HepG2 (cell line): Measurements from ENCODE around the gene NTSR2. TPM values are rescaled to one million over a fixed set of nuclear protein-coding genes. Genes with fewer than 3 reads are reported as not detected.

Experiments
- ATAC-seq: fragments of 200-7000 bp; cut with Tn5 transposase; 3 replicates; pipeline ENCODE4 v1.9.1; 2020; ENCODE audit warnings: mild to moderate bottlenecking, moderate library complexity
- BruUV-seq: library from RNA; stranded (reverse); fragments of 400-500 nt; replicated peaks from 2 replicates; lab custom pipeline; 2021; lab: Mats Ljungman, UMichigan
- CTCF ChIA-PET: fragments of 300-600 bp; formaldehyde crosslinking; extraction: SDS; loops from one replicate; lab custom pipeline; 2021; ENCODE audit warnings: low total read pairs, inconsistent platforms, low intra/inter-chr PET ratio; lab: Yijun Ruan, JAX
- POLR2A ChIA-PET: fragments of 350-600 bp; sonication (Branson Sonifier 250); formaldehyde crosslinking; loops from one replicate; lab custom pipeline; 2020; ENCODE audit warnings: antibody characterized with exemption, inconsistent platforms; lab: Yijun Ruan, JAX
- DNase-seq: peaks from one replicate; pipeline ENCODE4 v3.0.0-alpha.2; 2015; ENCODE audit warnings: low spot score
- FAIRE-seq: peaks from 3 replicates; lab custom pipeline; 2011; peaks lifted over from hg19 to GRCh38; lab: Jason Lieb, UNC
- H2AFZ ChIP-seq: one replicate; pipeline ENCODE4 v1.6.1; 2011; ENCODE audit warnings: low read length, inconsistent platforms
- H3K27ac ChIP-seq: fragments of 300-600 bp; 3 replicates; pipeline ENCODE4 v1.8.0; 2011; ENCODE audit warnings: mixed run types, mild to moderate bottlenecking, mixed read lengths, low read length, inconsistent platforms; ENCODE audit not compliant: insufficient read depth; ENCODE audit errors: extremely low read length
- H3K27me3 ChIP-seq, 2 experiments: fragments of 200-600 bp in 1 of 2; 2 replicates in 1 of 2; 3 replicates in 1 of 2; pipeline versions ENCODE4 v1.6.0 to v1.8.0; 2011; ENCODE audit warnings: low read length in 2 of 2, mild to moderate bottlenecking in 2 of 2, moderate library complexity in 2 of 2, inconsistent platforms in 1 of 2; ENCODE audit not compliant: insufficient read depth in 2 of 2, control insufficient read depth in 1 of 2
- H3K36me3 ChIP-seq, 2 experiments: fragments of 200-600 bp in 1 of 2; replicated peaks in 1 of 2; 2 replicates in 1 of 2; 3 replicates in 1 of 2; pipeline versions ENCODE4 v1.5.1 to v1.8.0; 2011; ENCODE audit warnings: low read length in 2 of 2, inconsistent platforms in 1 of 2; ENCODE audit not compliant: insufficient read depth in 2 of 2, control insufficient read depth in 1 of 2
- H3K4me1 ChIP-seq: 2 replicates; pipeline ENCODE4 v1.5.1; 2012; ENCODE audit warnings: low read length, inconsistent platforms; ENCODE audit not compliant: insufficient read depth
- H3K4me2 ChIP-seq: 2 replicates; pipeline ENCODE4 v1.6.0; 2011; ENCODE audit warnings: low read depth, low read length, inconsistent platforms
- H3K4me3 ChIP-seq, 3 experiments: fragments of 200-600 bp in 1 of 3; sonication (generic), shearing (Covaris generic) in 1 of 3; replicated peaks in 1 of 3; 2 replicates each; pipeline ENCODE4 v1.5.1; 2011 to 2016; ENCODE audit warnings: low read length in 3 of 3, inconsistent platforms in 2 of 3, low read depth in 2 of 3, mild to moderate bottlenecking in 2 of 3, control low read depth in 1 of 3, mixed read lengths in 1 of 3; ENCODE audit not compliant: insufficient read depth in 1 of 3
- H3K79me2 ChIP-seq: one replicate; pipeline ENCODE4 v1.6.1; 2011; ENCODE audit warnings: low read length, inconsistent platforms; ENCODE audit not compliant: insufficient read depth
- H3K9ac ChIP-seq: 2 replicates; pipeline ENCODE4 v1.6.0; 2011; ENCODE audit warnings: mild to moderate bottlenecking, low read depth, low read length, inconsistent platforms; ENCODE audit not compliant: insufficient read depth
- H3K9me3 ChIP-seq: 2 replicates; pipeline ENCODE4 v1.5.1; 2012; ENCODE audit warnings: mild to moderate bottlenecking, low read length
- H4K20me1 ChIP-seq: 2 replicates; pipeline ENCODE4 v1.6.0; 2011; ENCODE audit warnings: inconsistent platforms, mild to moderate bottlenecking, low read length, moderate library complexity; ENCODE audit not compliant: insufficient read depth
- FOSL2 ChIP-seq: sonication (generic); formaldehyde crosslinking; IDR thresholded peaks from 2 replicates; pipeline ENCODE4 v1.4.0; 2020; ENCODE audit warnings: missing genetic modification reagents
- GLI4 ChIP-seq: sonication (generic); formaldehyde crosslinking; IDR thresholded peaks from 2 replicates; pipeline ENCODE4 v1.5.1; 2020; ENCODE audit warnings: missing genetic modification reagents, mild to moderate bottlenecking, moderate library complexity, borderline replicate concordance
- LCORL ChIP-seq, 2 experiments: fragments of 450-650 bp in 1 of 2; sonication (generic) in 1 of 2; formaldehyde crosslinking in 1 of 2; IDR thresholded peaks; 2 replicates each; pipeline versions ENCODE4 v1.5.0 to v1.6.1; 2017 to 2020; ENCODE audit warnings: antibody characterized with exemption in 1 of 2, missing genetic modification reagents in 1 of 2
- MAZ ChIP-seq, 2 experiments: sonication (generic) in 1 of 2; formaldehyde crosslinking in 1 of 2; IDR thresholded peaks; 2 replicates each; pipeline versions ENCODE4 v1.5.0 to v1.6.1; 2012 to 2020; ENCODE audit warnings: low read depth in 2 of 2, mild to moderate bottlenecking in 2 of 2, borderline replicate concordance in 1 of 2, improper control_type of control experiment in 1 of 2, low read length in 1 of 2, missing genetic modification reagents in 1 of 2, moderate library complexity in 1 of 2
- NR2F6 ChIP-seq, 2 experiments: IDR thresholded peaks; 2 replicates each; pipeline ENCODE4 v1.6.1; 2016; ENCODE audit warnings: antibody characterized with exemption in 1 of 2, mild to moderate bottlenecking in 1 of 2
- PTBP1 ChIP-seq: fragments of 200-400 bp; formaldehyde crosslinking; IDR thresholded peaks from 2 replicates; pipeline ENCODE4 v1.6.1; 2018; ENCODE audit warnings: low read length, low read depth; ENCODE audit not compliant: poor library complexity, severe bottlenecking
- SMC3 ChIP-seq: IDR thresholded peaks from 2 replicates; pipeline ENCODE4 v1.6.1; 2011; ENCODE audit warnings: low read length, improper control_type of control experiment
- SOX5 ChIP-seq: IDR thresholded peaks from 2 replicates; pipeline ENCODE4 v1.6.1; 2016; ENCODE audit warnings: borderline replicate concordance
- TARDBP ChIP-seq: sonication (generic); formaldehyde crosslinking; IDR thresholded peaks from 2 replicates; pipeline ENCODE4 v1.8.0; 2022; ENCODE audit warnings: mild to moderate bottlenecking, missing genetic modification reagents
- ZNF12 ChIP-seq: sonication (generic); formaldehyde crosslinking; IDR thresholded peaks from 2 replicates; pipeline ENCODE4 v1.5.0; 2020; ENCODE audit warnings: missing genetic modification reagents
- ZNF136 ChIP-seq: sonication (generic); formaldehyde crosslinking; IDR thresholded peaks from 2 replicates; pipeline ENCODE4 v1.8.1; 2022; ENCODE audit warnings: low read depth, mild to moderate bottlenecking, moderate library complexity, missing genetic modification reagents
- ZNF276 ChIP-seq: sonication (generic); formaldehyde crosslinking; IDR thresholded peaks from 2 replicates; pipeline ENCODE4 v1.4.0; 2020; ENCODE audit warnings: mild to moderate bottlenecking, low read depth, missing genetic modification reagents
- ZNF292 ChIP-seq: sonication (generic); formaldehyde crosslinking; IDR thresholded peaks from 2 replicates; pipeline ENCODE4 v1.8.1; 2022; ENCODE audit warnings: mild to moderate bottlenecking, low read depth, missing genetic modification reagents, borderline replicate concordance
- ZNF329 ChIP-seq: sonication (generic); formaldehyde crosslinking; IDR thresholded peaks from 2 replicates; pipeline ENCODE4 v1.9.0; 2021; ENCODE audit warnings: low read depth, mild to moderate bottlenecking, missing genetic modification reagents
- ZNF33B ChIP-seq: sonication (generic); formaldehyde crosslinking; IDR thresholded peaks from 2 replicates; pipeline ENCODE4 v1.5.1; 2020; ENCODE audit warnings: mild to moderate bottlenecking, missing genetic modification reagents
- ZNF460 ChIP-seq: sonication (generic); formaldehyde crosslinking; IDR thresholded peaks from 2 replicates; pipeline ENCODE4 v1.5.1; 2020; ENCODE audit warnings: missing genetic modification reagents, mild to moderate bottlenecking, borderline replicate concordance
- ZNF788 ChIP-seq: sonication (generic); formaldehyde crosslinking; IDR thresholded peaks from 2 replicates; pipeline ENCODE4 v1.5.0; 2020; ENCODE audit warnings: mild to moderate bottlenecking, missing genetic modification reagents, borderline replicate concordance
- ZSCAN31 ChIP-seq: sonication (generic); formaldehyde crosslinking; IDR thresholded peaks from 2 replicates; pipeline ENCODE4 v1.5.0; 2020; ENCODE audit warnings: low read depth, mild to moderate bottlenecking, missing genetic modification reagents
- ZZZ3 ChIP-seq: sonication (generic); formaldehyde crosslinking; IDR thresholded peaks from 2 replicates; pipeline ENCODE4 v1.4.0; 2020; ENCODE audit warnings: missing genetic modification reagents, mild to moderate bottlenecking, borderline replicate concordance
- WGBS: methylation state at CpG from one replicate; pipeline ENCODE4 v1.1.6; 2017; ENCODE audit warnings: low lambda C conversion rate; 5-methylcytosine and 5-hydroxymethylcytosine counted together
- in situ Hi-C: cut with HindIII; loops from 2 replicates; pipeline ENCODE4 v1.10.0; 2017; ENCODE audit warnings: low pct_unique_long_range_greater_than_20kb; ENCODE audit not compliant: extremely low pct_ligation_motif_present
- intact Hi-C: fragments of 100-400 bp; cut with micrococcal nuclease; formaldehyde crosslinking; loops from one replicate; pipeline ENCODE4 v1.10.0; 2022; ENCODE audit not compliant: unreplicated experiment
- polyA plus RNA-seq, 8 experiments: library from polyadenylated mRNA; depleted of rRNA in 3 of 8; stranded (reverse) in 7 of 8; unstranded in 1 of 8; fragments of >200 nt; fragmentation: Illumina TruSeq in 4 of 8; extraction: Trizol in 4 of 8; gene quantifications; 2 replicates each; pipeline versions ENCODE4 v1.2.1 to v1.2.3, GENCODE V29; 2011 to 2016; ENCODE audit warnings: low read depth in 4 of 8, missing spikeins in 1 of 8, mixed read lengths in 1 of 8; ENCODE audit not compliant: insufficient read depth in 1 of 8
- total RNA-seq, 5 experiments: library from RNA; depleted of rRNA; stranded (reverse); fragments of >200 nt; fragmentation: Illumina TruSeq; extraction: Trizol; gene quantifications; 2 replicates each; pipeline ENCODE4 v1.2.3, GENCODE V29; 2016; ENCODE audit warnings: low read depth in 1 of 5
- TF ChIP-seq, protein P1 (sequence below): IDR thresholded peaks from 2 replicates; pipeline ENCODE4 v1.6.1; 2016

NTSR2 gene
- total and polyA plus RNA-seq, 2 of the 13 experiments (the other 11 are each of a cell fraction or from before 2014, with no cell fraction given): not detected

- Histone ChIP-seq H3K36me3 (no peaks in the 10 kb centered on the region), H3K79me2 (no peaks in the 10 kb centered on the region), H3K27me3 (peaks cover 3 to 60% of the 10 kb centered on the region in 2 experiments; a peak in 4 of 5 replicates), H3K4me2 (peak overlapping the region; percentile 87), H3K4me3 (peak overlapping the region; percentile 23 to 66 (median 43); a peak in 5 of 6 replicates), H4K20me1 (no peaks in the 10 kb centered on the region), H3K27ac (peak overlapping the region; percentile 21), H3K9me3 (no peaks in the 10 kb centered on the region), H3K4me1 (peaks cover 38% of the 10 kb centered on the region), H3K9ac (0 out of 2 replicates have a peak overlapping the region, but pooled peaks have one; percentile 17), H2AFZ (no peak overlapping the region)
- peak; percentile 55 for DNase-seq
- in situ Hi-C loops (no loop called here), intact Hi-C loops (loop anchor here (1.0 to 10.0 kb wide), 3 partner anchors 39 to 260 kb away; no protein-coding TSS in a partner anchor)
- POLR2A ChIA-PET: no interaction called here
- ATAC-seq: peak; percentile 75
- CTCF ChIA-PET: interaction anchor here (0.6 to 2.1 kb wide), 3 partner anchors 39 to 549 kb away, joined by 3 to 12 read pairs (median 5); a partner anchor contains a TSS
- peak; percentile 86 for FAIRE-seq
- WGBS: 29% methylated on average over 30 of the region's 31 CpGs
- no TSS peak for BruUV-seq
- TF ChIP-seq ZNF292 (CRISPR knock-in tag) (peak; percentile 29; the same call in 1 of the 2 replicates), FOSL2 (CRISPR knock-in tag) (0 out of 2 replicates have a peak, but pooled peaks have one; percentile 11), LCORL (IDR thresholded peaks at IDR 0.05) (no peak), LCORL (CRISPR knock-in tag; IDR thresholded peaks at IDR 0.05) (peak; percentile 24; the same call in 1 of the 2 replicates), TARDBP (CRISPR knock-in tag) (0 out of 2 replicates have a peak, but pooled peaks have one; percentile 31), SMC3 (peak; percentile 61), ZNF329 (CRISPR knock-in tag) (0 out of 2 replicates have a peak, but pooled peaks have one; percentile 19), MAZ (IDR thresholded peaks at IDR 0.05; ENCODE audit: borderline replicate concordance, low read depth, low read length) (peak; percentile 28; the same call in 1 of the 2 replicates), MAZ (CRISPR knock-in tag; IDR thresholded peaks at IDR 0.05; ENCODE audit: low read depth) (peak; percentile 67; the same call in 1 of the 2 replicates), GLI4 (no peak), ZNF12 (CRISPR knock-in tag) (no peak), NR2F6 (IDR thresholded peaks at IDR 0.05) (no peak), NR2F6 (CRISPR knock-in tag; IDR thresholded peaks at IDR 0.05) (peak; percentile 30; the same call in 1 of the 2 replicates), ZNF276 (CRISPR knock-in tag) (0 out of 2 replicates have a peak, but pooled peaks have one; percentile 17), SOX5 (CRISPR knock-in tag) (no peak), ZNF788 (CRISPR knock-in tag) (0 out of 2 replicates have a peak, but pooled peaks have one; percentile 40), ZSCAN31 (CRISPR knock-in tag) (peak; percentile 48; the same call in 1 of the 2 replicates), ZNF33B (0 out of 2 replicates have a peak, but pooled peaks have one; percentile 69), PTBP1 (no peak), ZNF460 (CRISPR knock-in tag) (no peak), ZNF136 (CRISPR knock-in tag) (no peak), ZZZ3 (no peak)
- TF ChIP-seq, protein P1, sequence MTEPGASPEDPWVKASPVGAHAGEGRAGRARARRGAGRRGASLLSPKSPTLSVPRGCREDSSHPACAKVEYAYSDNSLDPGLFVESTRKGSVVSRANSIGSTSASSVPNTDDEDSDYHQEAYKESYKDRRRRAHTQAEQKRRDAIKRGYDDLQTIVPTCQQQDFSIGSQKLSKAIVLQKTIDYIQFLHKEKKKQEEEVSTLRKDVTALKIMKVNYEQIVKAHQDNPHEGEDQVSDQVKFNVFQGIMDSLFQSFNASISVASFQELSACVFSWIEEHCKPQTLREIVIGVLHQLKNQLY (CRISPR knock-in tag): no peak
Measured at GRCh38 chr2:11681722-11682589, 12.0 kb upstream of the NTSR2 start.
